ENCODE data around the gene DUXA. TPM values are rescaled to one million over a fixed set of nuclear protein-coding genes. Genes with fewer than 3 reads are reported as not detected.
A peak's percentile ranks its signal among the peaks of the same experiment; 100 is the strongest.

Gene DUXA
- total and polyA plus RNA-seq, 10 of the 15 experiments (the other 5 are each of a cell fraction or from before 2014, with no cell fraction given), result not detected

DNA sequence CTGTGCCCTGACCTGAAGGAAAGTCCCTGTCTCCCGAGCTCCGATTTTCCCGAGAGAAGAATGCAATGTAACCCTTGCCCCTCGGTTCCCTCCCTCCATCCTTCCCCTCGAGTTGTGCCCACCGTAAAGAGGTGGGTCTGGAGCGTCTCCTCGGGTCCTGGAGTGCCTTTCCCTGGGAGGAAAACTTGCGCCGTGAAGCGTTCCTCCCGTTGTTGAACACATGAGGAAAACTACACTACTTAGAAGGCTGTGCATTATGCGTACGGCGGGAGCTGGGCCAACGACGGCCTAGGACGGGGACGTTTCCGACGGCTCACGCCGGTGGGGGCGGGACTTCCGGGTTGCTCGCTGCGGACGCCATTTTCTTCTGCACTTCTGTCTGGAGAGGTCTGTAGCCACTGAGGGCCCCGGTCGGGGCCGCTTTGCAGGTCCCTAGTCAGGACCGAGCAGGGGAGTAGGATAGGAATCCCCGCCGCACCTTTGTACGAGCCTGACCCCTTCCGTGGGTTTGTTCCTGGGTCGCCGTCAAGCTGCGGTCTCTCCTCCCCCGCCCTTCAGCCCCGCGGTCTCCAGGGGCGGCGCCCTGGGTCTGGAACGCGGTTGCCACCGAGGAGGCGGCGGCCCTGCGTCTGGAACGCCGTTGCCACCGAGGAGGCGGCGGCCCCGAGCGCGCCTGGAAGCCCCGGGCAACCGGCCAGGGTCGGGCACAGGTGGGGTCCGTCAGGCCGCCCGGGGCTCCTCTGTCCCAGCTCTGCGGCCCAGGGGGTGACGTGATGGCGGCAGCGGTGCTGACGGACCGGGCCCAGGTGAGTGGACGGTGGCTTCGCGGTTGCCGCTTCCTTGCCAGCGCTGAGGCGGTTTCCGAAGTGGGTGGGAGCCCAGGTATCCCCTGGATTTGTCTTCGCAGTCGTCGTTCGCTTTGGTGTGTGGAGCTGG lies 24.1 kb upstream of the DUXA start, which contains the start of gene ZNF264:
Gene ZNF264, plus strand, starts transcription at position 360 of the 936 bp plus-strand sequence. Its CDS starts 414 bp downstream, at position 774.
- Histone ChIP-seq H4K20me1 (ENCODE audit: control insufficient read depth, insufficient read depth) (no peaks in the 10 kb centered on the region), H3K4me3 (peak within 1 kb of the TSS; percentile 83), H2AFZ (ENCODE audit: control insufficient read depth, low read depth, low read length) (peak within 1 kb of the TSS; percentile 96), H3K4me2 (ENCODE audit: control insufficient read depth, insufficient read depth) (peak within 1 kb of the TSS; percentile 99), H3K27me3 (replicated peaks in 1 of 2; ENCODE audit: control insufficient read depth in 2 of 2, insufficient read depth in 2 of 2, low read length in 1 of 2) (no peaks in the 10 kb centered on the region), H3K36me3 (ENCODE audit: control insufficient read depth in 2 of 2, insufficient read depth in 2 of 2, low read length in 1 of 2) (peaks cover 0 to 19% of the 10 kb centered on the region in 2 experiments; a peak in 2 of 4 replicates), H3K9me3 (replicated peaks; ENCODE audit: control insufficient read depth, insufficient read depth, low read length) (peaks cover 7% of the 10 kb centered on the region; the same call in 2 of the 3 replicates), H3K9ac (ENCODE audit: control insufficient read depth, insufficient read depth, low read length) (peak within 1 kb of the TSS; percentile 81), H3K79me2 (ENCODE audit: control insufficient read depth, insufficient read depth, low read length) (peaks cover 25% of the 10 kb centered on the region), H3K4me1 (ENCODE audit: control insufficient read depth, insufficient read depth, low read length) (peaks cover 7% of the 10 kb centered on the region; the same call in 1 of the 2 replicates), H3K27ac (ENCODE audit: control insufficient read depth, insufficient read depth) (peak within 1 kb of the TSS; percentile 73)
- ChIA-PET CTCF (no interaction called here), RAD21 (ENCODE audit: unreplicated experiment) (no interaction called here), POLR2A (interaction anchor here (0.6 kb wide), 1 partner anchor 10 kb away, joined by 3 read pairs; no protein-coding TSS in a partner anchor), SMC1A (ENCODE audit: uncharacterized antibody, unreplicated experiment) (interaction anchor here (1.1 kb wide), 1 partner anchor 131 kb away, joined by 3 read pairs; no protein-coding TSS in a partner anchor)
- ATAC-seq, result peak; percentile 99
- intact Hi-C loops (cut with micrococcal nuclease; ENCODE audit: unreplicated experiment) (loop anchor here (1.0 kb wide), 1 partner anchor 89 kb away; the partner anchor contains the start of gene ZNF460), in situ Hi-C loops (cut with MboI) (no loop called here)
- peak; percentile 49 for DNase-seq (ENCODE audit: low read depth, low spot score)
- no TSS peak for BruUV-seq (replicated peaks)
- WGBS (ENCODE audit: insufficient coverage, insufficient replicate concordance, low lambda C conversion rate, missing lambda C conversion rate), result 3% methylated on average over 76 of the region's 81 CpGs
- FAIRE-seq, result no peak
- 0 out of 2 replicates have a peak, but pooled peaks have one; percentile 47 for TF ChIP-seq ZNF207 (IDR thresholded peaks at IDR 0.05; ENCODE audit: borderline replicate concordance)
- peak; percentile 60 for TF ChIP-seq CBFB (IDR thresholded peaks at IDR 0.05; ENCODE audit: low read depth)
- TF ChIP-seq BHLHE40 (IDR thresholded peaks at IDR 0.05; ENCODE audit: borderline replicate concordance in 1 of 2, low read depth in 2 of 2, low read length in 1 of 2), result peak in 1 of 2 experiments; percentile 15; a peak in 2 of 4 replicates
- TF ChIP-seq, protein P1, sequence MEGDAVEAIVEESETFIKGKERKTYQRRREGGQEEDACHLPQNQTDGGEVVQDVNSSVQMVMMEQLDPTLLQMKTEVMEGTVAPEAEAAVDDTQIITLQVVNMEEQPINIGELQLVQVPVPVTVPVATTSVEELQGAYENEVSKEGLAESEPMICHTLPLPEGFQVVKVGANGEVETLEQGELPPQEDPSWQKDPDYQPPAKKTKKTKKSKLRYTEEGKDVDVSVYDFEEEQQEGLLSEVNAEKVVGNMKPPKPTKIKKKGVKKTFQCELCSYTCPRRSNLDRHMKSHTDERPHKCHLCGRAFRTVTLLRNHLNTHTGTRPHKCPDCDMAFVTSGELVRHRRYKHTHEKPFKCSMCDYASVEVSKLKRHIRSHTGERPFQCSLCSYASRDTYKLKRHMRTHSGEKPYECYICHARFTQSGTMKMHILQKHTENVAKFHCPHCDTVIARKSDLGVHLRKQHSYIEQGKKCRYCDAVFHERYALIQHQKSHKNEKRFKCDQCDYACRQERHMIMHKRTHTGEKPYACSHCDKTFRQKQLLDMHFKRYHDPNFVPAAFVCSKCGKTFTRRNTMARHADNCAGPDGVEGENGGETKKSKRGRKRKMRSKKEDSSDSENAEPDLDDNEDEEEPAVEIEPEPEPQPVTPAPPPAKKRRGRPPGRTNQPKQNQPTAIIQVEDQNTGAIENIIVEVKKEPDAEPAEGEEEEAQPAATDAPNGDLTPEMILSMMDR (IDR thresholded peaks at IDR 0.05 in 2 of 3, conservative IDR thresholded peaks at IDR 0.05 in 1 of 3; ENCODE audit: control insufficient read depth in 2 of 3, extremely low read depth in 1 of 3, insufficient read depth in 1 of 3, low read depth in 3 of 3, low read length in 3 of 3), result 0 out of 6 replicates have a peak, but pooled peaks of 1 of the 3 experiments have one; percentile 2
- no peak for TF ChIP-seq CBX5 (IDR thresholded peaks at IDR 0.05; ENCODE audit: low read depth)
- peak; percentile 90 for TF ChIP-seq GABPA (IDR thresholded peaks at IDR 0.05; ENCODE audit: low read depth)
- TF ChIP-seq, protein P2, sequence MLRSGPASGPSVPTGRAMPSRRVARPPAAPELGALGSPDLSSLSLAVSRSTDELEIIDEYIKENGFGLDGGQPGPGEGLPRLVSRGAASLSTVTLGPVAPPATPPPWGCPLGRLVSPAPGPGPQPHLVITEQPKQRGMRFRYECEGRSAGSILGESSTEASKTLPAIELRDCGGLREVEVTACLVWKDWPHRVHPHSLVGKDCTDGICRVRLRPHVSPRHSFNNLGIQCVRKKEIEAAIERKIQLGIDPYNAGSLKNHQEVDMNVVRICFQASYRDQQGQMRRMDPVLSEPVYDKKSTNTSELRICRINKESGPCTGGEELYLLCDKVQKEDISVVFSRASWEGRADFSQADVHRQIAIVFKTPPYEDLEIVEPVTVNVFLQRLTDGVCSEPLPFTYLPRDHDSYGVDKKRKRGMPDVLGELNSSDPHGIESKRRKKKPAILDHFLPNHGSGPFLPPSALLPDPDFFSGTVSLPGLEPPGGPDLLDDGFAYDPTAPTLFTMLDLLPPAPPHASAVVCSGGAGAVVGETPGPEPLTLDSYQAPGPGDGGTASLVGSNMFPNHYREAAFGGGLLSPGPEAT (IDR thresholded peaks at IDR 0.05; ENCODE audit: low read depth), result peak; percentile 47
- peak; percentile 4; the same call in 1 of the 2 replicates for TF ChIP-seq ZNF24 (IDR thresholded peaks at IDR 0.05)
- peak; percentile 15; the same call in 1 of the 2 replicates for TF ChIP-seq EED (IDR thresholded peaks at IDR 0.05; ENCODE audit: low read depth)
- peak; percentile 83 for TF ChIP-seq TAF1 (IDR thresholded peaks at IDR 0.05; ENCODE audit: borderline replicate concordance, low read depth, low read length)
- TF ChIP-seq POLR2AphosphoS2 (IDR thresholded peaks at IDR 0.05; ENCODE audit: low read depth, low read length), result peak; percentile 72
- peak; percentile 49; the same call in 1 of the 2 replicates for TF ChIP-seq HCFC1 (IDR thresholded peaks at IDR 0.05; ENCODE audit: low read length)
- TF ChIP-seq YY1 (IDR thresholded peaks at IDR 0.05; ENCODE audit: low read depth, low read length), result peak; percentile 96
- 0 out of 2 replicates have a peak, but pooled peaks have one; percentile 55 for TF ChIP-seq GATAD2B (conservative IDR thresholded peaks at IDR 0.05; ENCODE audit: low read depth)
- TF ChIP-seq, protein P3, sequence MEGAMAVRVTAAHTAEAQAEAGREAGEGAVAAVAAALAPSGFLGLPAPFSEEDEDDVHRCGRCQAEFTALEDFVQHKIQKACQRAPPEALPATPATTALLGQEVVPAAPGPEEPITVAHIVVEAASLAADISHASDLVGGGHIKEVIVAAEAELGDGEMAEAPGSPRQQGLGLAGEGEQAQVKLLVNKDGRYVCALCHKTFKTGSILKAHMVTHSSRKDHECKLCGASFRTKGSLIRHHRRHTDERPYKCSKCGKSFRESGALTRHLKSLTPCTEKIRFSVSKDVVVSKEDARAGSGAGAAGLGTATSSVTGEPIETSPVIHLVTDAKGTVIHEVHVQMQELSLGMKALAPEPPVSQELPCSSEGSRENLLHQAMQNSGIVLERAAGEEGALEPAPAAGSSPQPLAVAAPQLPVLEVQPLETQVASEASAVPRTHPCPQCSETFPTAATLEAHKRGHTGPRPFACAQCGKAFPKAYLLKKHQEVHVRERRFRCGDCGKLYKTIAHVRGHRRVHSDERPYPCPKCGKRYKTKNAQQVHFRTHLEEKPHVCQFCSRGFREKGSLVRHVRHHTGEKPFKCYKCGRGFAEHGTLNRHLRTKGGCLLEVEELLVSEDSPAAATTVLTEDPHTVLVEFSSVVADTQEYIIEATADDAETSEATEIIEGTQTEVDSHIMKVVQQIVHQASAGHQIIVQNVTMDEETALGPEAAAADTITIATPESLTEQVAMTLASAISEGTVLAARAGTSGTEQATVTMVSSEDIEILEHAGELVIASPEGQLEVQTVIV (IDR thresholded peaks at IDR 0.05; ENCODE audit: borderline replicate concordance, partially characterized antibody), result peak; percentile 56

All from GM12878 (cell line).